Tibial nerve (tissue), 4 donors: Measurements from ENCODE around the gene TENM3.

Source experiments
- CTCF ChIP-seq, 5 experiments: fragments of 200-600 bp in 3 of 5; fragments of 450-650 bp in 2 of 5; sonication (generic) in 3 of 5; IDR thresholded peaks; one replicate each; pipeline ENCODE4 v1.5.1; 2016 to 2019; ENCODE audit warnings: antibody characterized with exemption in 5 of 5, mild to moderate bottlenecking in 3 of 5, moderate library complexity in 2 of 5
- EP300 ChIP-seq, 2 donors: sonication (generic); formaldehyde crosslinking; IDR thresholded peaks; one replicate each; pipeline ENCODE4 v1.6.1; 2017; ENCODE audit warnings: antibody characterized with exemption in 2 of 2, mild to moderate bottlenecking in 1 of 2
- POLR2A ChIP-seq, 2 donors: fragments of 450-650 bp; IDR thresholded peaks; one replicate each; pipeline ENCODE4 v1.6.1; 2017; ENCODE audit warnings: antibody characterized with exemption in 2 of 2, mild to moderate bottlenecking in 2 of 2, moderate library complexity in 2 of 2

GRCh38 chr4:182766857-182767250 is 523.7 kb downstream of the TENM3 start:
- no peak for TF ChIP-seq EP300 (IDR thresholded peaks at IDR 0.05)
- TF ChIP-seq CTCF (IDR thresholded peaks at IDR 0.05) = no peak
- no peak for TF ChIP-seq POLR2A (IDR thresholded peaks at IDR 0.05)
